CD8-positive, alpha-beta memory T cell (primary cell): Measurements from ENCODE around the gene ODR4. TPM values are rescaled to one million over a fixed set of nuclear protein-coding genes. Genes with fewer than 3 reads are reported as not detected.

Experiments used
- CTCF ChIA-PET: fragments of 350-600 bp; sonication (Branson Sonifier 250); formaldehyde crosslinking; loops from one replicate; lab custom pipeline; 2021; ENCODE audit warnings: antibody characterized with exemption; lab: Charles Lee
- POLR2A ChIA-PET: fragments of 350-600 bp; sonication (Branson Sonifier 250); formaldehyde crosslinking; loops from one replicate; lab custom pipeline; 2021; ENCODE audit warnings: antibody characterized with exemption; lab: Charles Lee
- DNase-seq, 5 donors: peaks; one replicate each; pipeline versions ENCODE4 v3.0.0 to v3.0.0-alpha.2; 2020 to 2022; ENCODE audit warnings: mixed read lengths in 1 of 5
- H3K27ac ChIP-seq: one replicate; pipeline ENCODE4 v1.7.0; 2013; ENCODE audit warnings: low read depth, mild to moderate bottlenecking, low read length, moderate library complexity
- H3K27me3 ChIP-seq: 2 replicates; pipeline ENCODE4 v1.7.0; 2013; ENCODE audit warnings: low read length, mild to moderate bottlenecking; ENCODE audit not compliant: insufficient read depth, poor library complexity, severe bottlenecking
- H3K36me3 ChIP-seq: 2 replicates; pipeline ENCODE4 v1.7.0; 2013; ENCODE audit warnings: mild to moderate bottlenecking, low read length, moderate library complexity; ENCODE audit not compliant: insufficient read depth
- H3K4me1 ChIP-seq: 2 replicates; pipeline ENCODE4 v1.7.0; 2013; ENCODE audit warnings: mild to moderate bottlenecking, low read length, moderate library complexity; ENCODE audit not compliant: insufficient read depth
- H3K4me3 ChIP-seq: 2 replicates; pipeline ENCODE4 v1.7.0; 2013; ENCODE audit warnings: mild to moderate bottlenecking, low read length
- H3K9me3 ChIP-seq: 2 replicates; pipeline ENCODE4 v1.7.0; 2013; ENCODE audit warnings: mild to moderate bottlenecking, low read length
- H3K27ac Mint-ChIP-seq, 8 donors: one replicate each; pipeline ENCODE4 v1.8.0; 2020 to 2021; ENCODE audit warnings: mixed read lengths in 8 of 8, mild to moderate bottlenecking in 6 of 8, inconsistent platforms in 3 of 8, moderate library complexity in 3 of 8
- H3K27me3 Mint-ChIP-seq, 2 donors: one replicate each; pipeline ENCODE4 v1.8.0; 2020 to 2021; ENCODE audit warnings: mixed read lengths in 2 of 2, mild to moderate bottlenecking in 1 of 2, moderate library complexity in 1 of 2
- H3K36me3 Mint-ChIP-seq, 3 donors: one replicate each; pipeline ENCODE4 v1.8.0; 2020 to 2021; ENCODE audit warnings: mixed read lengths in 3 of 3, inconsistent platforms in 1 of 3, mild to moderate bottlenecking in 1 of 3
- H3K4me1 Mint-ChIP-seq, 3 donors: one replicate each; pipeline ENCODE4 v1.8.0; 2020 to 2021; ENCODE audit warnings: mixed read lengths in 3 of 3, inconsistent platforms in 1 of 3, mild to moderate bottlenecking in 1 of 3
- H3K4me3 Mint-ChIP-seq, 7 donors: one replicate each; pipeline ENCODE4 v1.8.0; 2020 to 2021; ENCODE audit warnings: mixed read lengths in 7 of 7, mild to moderate bottlenecking in 6 of 7, moderate library complexity in 4 of 7, inconsistent platforms in 2 of 7
- H3K9me3 Mint-ChIP-seq, 5 donors: one replicate each; pipeline ENCODE4 v1.8.0; 2020 to 2022; ENCODE audit warnings: mixed read lengths in 5 of 5, mild to moderate bottlenecking in 3 of 5, moderate library complexity in 2 of 5, inconsistent platforms in 1 of 5
- polyA plus RNA-seq: library from polyadenylated mRNA; unstranded; fragments of 300-500 nt; fragmentation: Illumina TruSeq; gene quantifications from one replicate; pipeline ENCODE4 v1.2.3, GENCODE V29; 2021
- total RNA-seq, 2 experiments: library from RNA; stranded (reverse); gene quantifications; one replicate each; pipeline ENCODE4 v1.2.3, GENCODE V29; 2021

ODR4 gene
- total and polyA plus RNA-seq, 3 experiments from 2014 or later, result 9.9 to 16.3 (median 16.0) TPM

GRCh38 chr1:186403632-186404031, 28.0 kb downstream of the ODR4 start:
- Mint-ChIP-seq H3K27me3 (no peaks in the 10 kb centered on the region), H3K4me1 (no peaks in the 10 kb centered on the region), H3K36me3 (peaks cover 8 to 63% (median 25%) of the 10 kb centered on the region in 3 donors), H3K27ac (peak overlapping the region in 2 of 8 donors; percentile 1 to 15), H3K4me3 (no peak overlapping the region), H3K9me3 (no peaks in the 10 kb centered on the region)
- Histone ChIP-seq H3K27me3 (no peaks in the 10 kb centered on the region), H3K27ac (no peak overlapping the region), H3K36me3 (peaks cover 8% of the 10 kb centered on the region), H3K9me3 (no peaks in the 10 kb centered on the region), H3K4me1 (no peaks in the 10 kb centered on the region), H3K4me3 (no peak overlapping the region)
- POLR2A ChIA-PET, result no interaction called here
- no peak for DNase-seq
- CTCF ChIA-PET, result no interaction called here

- no peaks in the 10 kb centered on the region for H3K27me3 ChIP-seq
- no peaks in the 10 kb centered on the region for H3K4me1 Mint-ChIP-seq
- H3K9me3 Mint-ChIP-seq, result no peaks in the 10 kb centered on the region
- H3K27ac Mint-ChIP-seq, result peak overlapping the region in 2 of 8 donors; percentile 22 to 29
- peaks cover 8% of the 10 kb centered on the region for H3K36me3 ChIP-seq
- H3K4me3 ChIP-seq, result no peak overlapping the region
- H3K27ac ChIP-seq, result no peak overlapping the region
- no peak overlapping the region for H3K4me3 Mint-ChIP-seq
- no peaks in the 10 kb centered on the region for H3K27me3 Mint-ChIP-seq
- ChIA-PET POLR2A (no interaction called here), CTCF (no interaction called here)
- DNase-seq, result peak in 2 of 5 donors; percentile 21 to 41
- H3K36me3 Mint-ChIP-seq, result peaks cover 8 to 64% (median 23%) of the 10 kb centered on the region in 3 donors
- no peaks in the 10 kb centered on the region for H3K4me1 ChIP-seq
- no peaks in the 10 kb centered on the region for H3K9me3 ChIP-seq
Observed at GRCh38 chr1:186404454-186405051, 28.9 kb downstream of the ODR4 start.

GRCh38 chr1:186409091-186409490, 33.5 kb downstream of the ODR4 start:
- Mint-ChIP-seq H3K4me3 (no peak overlapping the region), H3K4me1 (no peaks in the 10 kb centered on the region), H3K36me3 (peaks cover 4 to 63% (median 16%) of the 10 kb centered on the region in 3 donors), H3K27ac (no peak overlapping the region), H3K9me3 (no peaks in the 10 kb centered on the region), H3K27me3 (no peaks in the 10 kb centered on the region)
- Histone ChIP-seq H3K36me3 (peaks cover 4% of the 10 kb centered on the region), H3K27me3 (no peaks in the 10 kb centered on the region), H3K4me1 (no peaks in the 10 kb centered on the region), H3K27ac (no peak overlapping the region), H3K9me3 (no peaks in the 10 kb centered on the region), H3K4me3 (no peak overlapping the region)
- POLR2A ChIA-PET, result no interaction called here
- CTCF ChIA-PET, result interaction anchor here (1.4 kb wide), 1 partner anchor 12 kb away, joined by 3 read pairs; no protein-coding TSS in a partner anchor
- DNase-seq, result no peak

- no peaks in the 10 kb centered on the region for H3K4me1 ChIP-seq
- no peak overlapping the region for H3K4me3 Mint-ChIP-seq
- H3K27ac ChIP-seq, result no peak overlapping the region
- no peaks in the 10 kb centered on the region for H3K9me3 Mint-ChIP-seq
- peaks cover 0 to 35% (median 5%) of the 10 kb centered on the region in 3 donors for H3K36me3 Mint-ChIP-seq
- ChIA-PET CTCF (no interaction called here), POLR2A (no interaction called here)
- no peaks in the 10 kb centered on the region for H3K27me3 ChIP-seq
- H3K36me3 ChIP-seq, result no peaks in the 10 kb centered on the region
- H3K27ac Mint-ChIP-seq, result no peak overlapping the region
- no peak for DNase-seq
- H3K27me3 Mint-ChIP-seq, result no peaks in the 10 kb centered on the region
- H3K4me1 Mint-ChIP-seq, result no peaks in the 10 kb centered on the region
- no peaks in the 10 kb centered on the region for H3K9me3 ChIP-seq
- no peak overlapping the region for H3K4me3 ChIP-seq
Observed at GRCh38 chr1:186413319-186413718, 37.7 kb downstream of the ODR4 start.

- H3K27me3 Mint-ChIP-seq, result no peaks in the 10 kb centered on the region
- no peak overlapping the region for H3K27ac ChIP-seq
- H3K27me3 ChIP-seq, result no peaks in the 10 kb centered on the region
- no peaks in the 10 kb centered on the region for H3K4me1 ChIP-seq
- H3K9me3 Mint-ChIP-seq, result no peaks in the 10 kb centered on the region
- CTCF ChIA-PET, result interaction anchor here (1.2 to 2.6 kb wide), 2 partner anchors 8 to 12 kb away, joined by 3 to 6 read pairs; no protein-coding TSS in a partner anchor
- DNase-seq, result no peak
- H3K27ac Mint-ChIP-seq, result peak overlapping the region in 1 of 8 donors; percentile 76
- POLR2A ChIA-PET, result no interaction called here
- H3K4me1 Mint-ChIP-seq, result peaks cover 0 to 11% (median 4%) of the 10 kb centered on the region in 3 donors
- peaks cover 3 to 25% (median 23%) of the 10 kb centered on the region in 3 donors for H3K36me3 Mint-ChIP-seq
- H3K9me3 ChIP-seq, result no peaks in the 10 kb centered on the region
- H3K36me3 ChIP-seq, result no peaks in the 10 kb centered on the region
- H3K4me3 ChIP-seq, result no peak overlapping the region
- H3K4me3 Mint-ChIP-seq, result no peak overlapping the region
Observed at GRCh38 chr1:186418503-186418902, 42.9 kb downstream of the ODR4 start.

- no peaks in the 10 kb centered on the region for H3K4me1 ChIP-seq
- ChIA-PET POLR2A (no interaction called here), CTCF (no interaction called here)
- no peak overlapping the region for H3K27ac ChIP-seq
- H3K27ac Mint-ChIP-seq, result peak overlapping the region in 3 of 8 donors; percentile 39 to 82 (median 76)
- no peaks in the 10 kb centered on the region for H3K9me3 Mint-ChIP-seq
- no peaks in the 10 kb centered on the region for H3K27me3 ChIP-seq
- no peaks in the 10 kb centered on the region for H3K27me3 Mint-ChIP-seq
- no peaks in the 10 kb centered on the region for H3K9me3 ChIP-seq
- H3K36me3 Mint-ChIP-seq, result peaks cover 3 to 24% (median 22%) of the 10 kb centered on the region in 3 donors
- peaks cover 0 to 11% (median 4%) of the 10 kb centered on the region in 3 donors for H3K4me1 Mint-ChIP-seq
- H3K4me3 ChIP-seq, result no peak overlapping the region
- H3K36me3 ChIP-seq, result no peaks in the 10 kb centered on the region
- no peak for DNase-seq
- no peak overlapping the region for H3K4me3 Mint-ChIP-seq
Observed at GRCh38 chr1:186420311-186420710, 44.7 kb downstream of the ODR4 start.

- Mint-ChIP-seq H3K9me3 (no peaks in the 10 kb centered on the region), H3K4me1 (peaks cover 0 to 11% (median 4%) of the 10 kb centered on the region in 3 donors), H3K27ac (peak overlapping the region in 2 of 8 donors; percentile 76 to 81), H3K27me3 (no peaks in the 10 kb centered on the region), H3K36me3 (peaks cover 3 to 23% (median 19%) of the 10 kb centered on the region in 3 donors), H3K4me3 (no peak overlapping the region)
- Histone ChIP-seq H3K9me3 (no peaks in the 10 kb centered on the region), H3K27ac (no peak overlapping the region), H3K27me3 (no peaks in the 10 kb centered on the region), H3K4me3 (no peak overlapping the region), H3K4me1 (no peaks in the 10 kb centered on the region), H3K36me3 (no peaks in the 10 kb centered on the region)
- ChIA-PET POLR2A (no interaction called here), CTCF (no interaction called here)
- no peak for DNase-seq
Observed at GRCh38 chr1:186420923-186421322, 45.3 kb downstream of the ODR4 start.

GRCh38 chr1:186421446-186421845, 45.8 kb downstream of the ODR4 start:
- H3K4me1 Mint-ChIP-seq, result peaks cover 0 to 11% (median 4%) of the 10 kb centered on the region in 3 donors
- no peak overlapping the region for H3K4me3 Mint-ChIP-seq
- H3K36me3 Mint-ChIP-seq, result peaks cover 3 to 26% (median 19%) of the 10 kb centered on the region in 3 donors
- Histone ChIP-seq H3K36me3 (no peaks in the 10 kb centered on the region), H3K27me3 (no peaks in the 10 kb centered on the region), H3K4me1 (no peaks in the 10 kb centered on the region), H3K9me3 (no peaks in the 10 kb centered on the region), H3K27ac (no peak overlapping the region), H3K4me3 (no peak overlapping the region)
- no peak for DNase-seq
- H3K27me3 Mint-ChIP-seq, result no peaks in the 10 kb centered on the region
- H3K9me3 Mint-ChIP-seq, result no peaks in the 10 kb centered on the region
- ChIA-PET CTCF (no interaction called here), POLR2A (no interaction called here)
- no peak overlapping the region for H3K27ac Mint-ChIP-seq
